Fibroblast of lung (primary cell): ENCODE measurements around the gene HDAC3. TPM values are rescaled to one million over a fixed set of nuclear protein-coding genes. Genes with fewer than 3 reads are reported as not detected.

Source experiments
- DNase-seq, 2 donors: peaks; one replicate each; pipeline versions ENCODE4 v3.0.0 to v3.0.0-alpha.2; 2010; ENCODE audit warnings: low read depth in 2 of 2
- H2AFZ ChIP-seq: 2 replicates; pipeline ENCODE4 v1.5.1; 2012; ENCODE audit warnings: low read length, control low read depth, inconsistent platforms
- H3K27ac ChIP-seq: 2 replicates; pipeline ENCODE4 v1.5.1; 2011; ENCODE audit warnings: low read length, control low read depth; ENCODE audit not compliant: insufficient read depth
- H3K27me3 ChIP-seq: 2 replicates; pipeline ENCODE4 v1.5.1; 2011; ENCODE audit warnings: mild to moderate bottlenecking, low read length; ENCODE audit not compliant: control insufficient read depth, insufficient read depth
- H3K36me3 ChIP-seq: 2 replicates; pipeline ENCODE4 v1.5.1; 2011; ENCODE audit warnings: low read length; ENCODE audit not compliant: control insufficient read depth, insufficient read depth
- H3K4me1 ChIP-seq: 2 replicates; pipeline ENCODE4 v1.5.1; 2011; ENCODE audit warnings: low read length; ENCODE audit not compliant: control insufficient read depth, insufficient read depth; ENCODE audit errors: extremely low read depth
- H3K4me2 ChIP-seq: 2 replicates; pipeline ENCODE4 v1.5.1; 2011; ENCODE audit warnings: low read length, control low read depth; ENCODE audit not compliant: insufficient read depth; ENCODE audit errors: extremely low read depth
- H3K4me3 ChIP-seq, 4 experiments: fragments of 200-600 bp in 1 of 4; sonication (generic) in 1 of 4; replicated peaks in 1 of 4; 2 replicates each; pipeline ENCODE4 v1.5.1; 2011 to 2016; ENCODE audit warnings: low read length in 4 of 4, low read depth in 3 of 4, mild to moderate bottlenecking in 3 of 4, control low read depth in 2 of 4, inconsistent platforms in 1 of 4, mixed read lengths in 1 of 4; ENCODE audit not compliant: insufficient read depth in 1 of 4; ENCODE audit errors: control extremely low read depth in 1 of 4
- H3K79me2 ChIP-seq: 2 replicates; pipeline ENCODE4 v1.5.1; 2012; ENCODE audit warnings: mild to moderate bottlenecking, low read length, inconsistent platforms; ENCODE audit not compliant: control insufficient read depth, insufficient read depth
- H3K9ac ChIP-seq: 2 replicates; pipeline ENCODE4 v1.5.1; 2011; ENCODE audit warnings: mild to moderate bottlenecking, low read length, control low read depth; ENCODE audit not compliant: insufficient read depth
- H3K9me3 ChIP-seq: 2 replicates; pipeline ENCODE4 v1.5.1; 2012; ENCODE audit warnings: low read depth, low read length; ENCODE audit not compliant: control insufficient read depth, insufficient read depth
- H4K20me1 ChIP-seq: 2 replicates; pipeline ENCODE4 v1.5.1; 2011; ENCODE audit warnings: low read length; ENCODE audit not compliant: control insufficient read depth, insufficient read depth; ENCODE audit errors: extremely low read depth
- CTCF ChIP-seq, 2 donors: IDR thresholded peaks in 1 of 2; conservative IDR thresholded peaks in 1 of 2; 1 replicate in 1 of 2; 2 replicates in 1 of 2; pipeline ENCODE4 v1.5.1; 2011 to 2012; ENCODE audit warnings: low read length in 2 of 2, control low read depth in 1 of 2, inconsistent platforms in 1 of 2, low read depth in 1 of 2, mild to moderate bottlenecking in 1 of 2
- EZH2 ChIP-seq: IDR thresholded peaks from 2 replicates; pipeline ENCODE4 v1.5.1; 2012; ENCODE audit warnings: low read length, control low read depth, mild to moderate bottlenecking; ENCODE audit errors: missing control alignments
- polyA plus RNA-seq, 2 donors: library from polyadenylated mRNA; depleted of rRNA in 1 of 2; stranded (reverse) in 1 of 2; unstranded in 1 of 2; fragments of >200 nt; gene quantifications; 2 replicates each; pipeline ENCODE4 v1.2.1, GENCODE V29; 2011 to 2012; ENCODE audit warnings: missing spikeins in 1 of 2
- total RNA-seq: library from RNA; depleted of rRNA; stranded (reverse); fragments of >200 nt; gene quantifications from 2 replicates; pipeline ENCODE4 v1.2.1, GENCODE V29; 2014

HDAC3 gene
- total and polyA plus RNA-seq, 2 donors (not counting 1 experiment from before 2014, with no cell fraction given): 56.8 to 69.6 TPM

- no peak overlapping the region for H3K9ac ChIP-seq
- no peak for DNase-seq
- H3K79me2 ChIP-seq: no peaks in the 10 kb centered on the region
- no peaks in the 10 kb centered on the region for H3K9me3 ChIP-seq
- no peaks in the 10 kb centered on the region for H4K20me1 ChIP-seq
- H3K4me2 ChIP-seq: no peak overlapping the region
- H3K27ac ChIP-seq: no peak overlapping the region
- H3K27me3 ChIP-seq: no peaks in the 10 kb centered on the region
- H3K4me3 ChIP-seq: no peak overlapping the region
- no peaks in the 10 kb centered on the region for H3K4me1 ChIP-seq
- no peak overlapping the region for H2AFZ ChIP-seq
- peaks cover 2% of the 10 kb centered on the region for H3K36me3 ChIP-seq
- TF ChIP-seq CTCF (conservative IDR thresholded peaks at IDR 0.05 in 1 of 2, IDR thresholded peaks at IDR 0.05 in 1 of 2; ENCODE audit: low read depth in 1 of 2, low read length in 2 of 2): no peak
- TF ChIP-seq EZH2: no peak
Observed at GRCh38 chr5:141674747-141675146, 38.1 kb upstream of the HDAC3 start.

DNA sequence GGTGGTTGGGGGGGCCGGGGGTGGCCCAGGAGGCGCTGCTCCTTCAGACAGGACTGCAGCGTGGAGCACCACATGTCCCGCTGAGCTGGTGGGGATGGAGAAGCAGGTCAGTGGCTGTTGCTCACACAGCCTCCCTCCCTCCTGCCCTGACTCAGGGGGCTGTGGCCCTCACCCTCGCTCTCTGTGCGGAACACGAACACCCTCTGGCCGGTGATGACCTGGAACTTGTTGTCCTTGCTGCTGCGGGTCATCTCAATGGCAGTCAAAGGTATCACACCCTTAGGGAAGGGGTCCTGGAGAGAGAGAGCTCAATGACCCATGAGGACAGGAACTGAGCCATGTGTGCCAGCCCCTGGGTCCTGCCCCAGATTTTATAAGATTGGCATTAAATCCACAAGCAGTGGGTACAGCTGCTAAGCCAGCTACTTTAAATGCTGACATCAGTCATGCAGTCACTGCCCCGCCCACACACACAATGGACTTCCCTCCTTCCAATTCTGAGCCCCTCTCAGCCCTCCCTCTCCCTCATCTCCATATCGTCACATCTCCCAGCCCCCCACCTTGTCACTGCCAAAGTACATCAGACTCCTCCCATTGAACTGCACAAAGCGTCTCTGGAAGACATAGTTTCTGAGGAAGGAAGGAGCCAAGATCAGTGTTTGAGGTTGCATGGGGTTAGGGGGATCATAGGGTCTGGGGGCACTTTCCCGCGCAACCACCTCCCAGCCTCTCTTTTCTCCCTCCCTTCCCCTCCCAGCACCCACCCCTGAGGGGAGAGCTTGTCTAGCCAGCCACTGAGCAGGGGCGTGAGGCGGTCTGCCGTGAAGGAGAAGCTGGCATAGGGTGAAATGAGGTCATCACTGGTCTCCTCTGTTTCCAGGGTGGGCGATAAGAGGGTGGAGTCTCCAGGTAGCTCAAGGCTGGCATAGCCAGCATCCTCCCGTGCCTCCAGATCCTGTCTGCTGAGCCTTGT, 36.5 kb upstream of the HDAC3 start:
- DNase-seq: no peak
- Histone ChIP-seq H3K27ac (no peak overlapping the region), H2AFZ (no peak overlapping the region), H3K9ac (no peak overlapping the region), H3K9me3 (no peaks in the 10 kb centered on the region), H3K4me2 (no peak overlapping the region), H3K4me1 (no peaks in the 10 kb centered on the region), H3K36me3 (no peaks in the 10 kb centered on the region), H3K27me3 (no peaks in the 10 kb centered on the region), H4K20me1 (no peaks in the 10 kb centered on the region), H3K79me2 (no peaks in the 10 kb centered on the region), H3K4me3 (no peak overlapping the region)
- no peak for TF ChIP-seq CTCF (conservative IDR thresholded peaks at IDR 0.05 in 1 of 2, IDR thresholded peaks at IDR 0.05 in 1 of 2; ENCODE audit: low read depth in 1 of 2, low read length in 2 of 2)
- no peak for TF ChIP-seq EZH2

- H2AFZ ChIP-seq: no peak overlapping the region
- H3K4me1 ChIP-seq: no peaks in the 10 kb centered on the region
- no peaks in the 10 kb centered on the region for H3K79me2 ChIP-seq
- no peaks in the 10 kb centered on the region for H3K27me3 ChIP-seq
- no peaks in the 10 kb centered on the region for H3K36me3 ChIP-seq
- DNase-seq: no peak
- no peaks in the 10 kb centered on the region for H4K20me1 ChIP-seq
- H3K4me2 ChIP-seq: no peak overlapping the region
- H3K27ac ChIP-seq: no peak overlapping the region
- H3K4me3 ChIP-seq: no peak overlapping the region
- no peaks in the 10 kb centered on the region for H3K9me3 ChIP-seq
- TF ChIP-seq EZH2 (no peak), CTCF (conservative IDR thresholded peaks at IDR 0.05 in 1 of 2, IDR thresholded peaks at IDR 0.05 in 1 of 2; ENCODE audit: low read depth in 1 of 2, low read length in 2 of 2) (no peak)
- no peak overlapping the region for H3K9ac ChIP-seq
Observed at GRCh38 chr5:141672071-141672840, 35.6 kb upstream of the HDAC3 start.
